Suppressor macrophage treated with lipopolysaccharide for 1 hour (primary cell): ENCODE data around the gene CDCA5.
"Not testable (repeated sequence)": the region's sequence is repeated elsewhere in the genome, so short reads cannot be mapped to it uniquely, and the experiment has no call there.

ENCODE experiments used
- DNase-seq, 3 donors: peaks; one replicate each; pipeline ENCODE4 v3.0.0-alpha.2; 2020 to 2022

Gene CDCA5

DNA sequence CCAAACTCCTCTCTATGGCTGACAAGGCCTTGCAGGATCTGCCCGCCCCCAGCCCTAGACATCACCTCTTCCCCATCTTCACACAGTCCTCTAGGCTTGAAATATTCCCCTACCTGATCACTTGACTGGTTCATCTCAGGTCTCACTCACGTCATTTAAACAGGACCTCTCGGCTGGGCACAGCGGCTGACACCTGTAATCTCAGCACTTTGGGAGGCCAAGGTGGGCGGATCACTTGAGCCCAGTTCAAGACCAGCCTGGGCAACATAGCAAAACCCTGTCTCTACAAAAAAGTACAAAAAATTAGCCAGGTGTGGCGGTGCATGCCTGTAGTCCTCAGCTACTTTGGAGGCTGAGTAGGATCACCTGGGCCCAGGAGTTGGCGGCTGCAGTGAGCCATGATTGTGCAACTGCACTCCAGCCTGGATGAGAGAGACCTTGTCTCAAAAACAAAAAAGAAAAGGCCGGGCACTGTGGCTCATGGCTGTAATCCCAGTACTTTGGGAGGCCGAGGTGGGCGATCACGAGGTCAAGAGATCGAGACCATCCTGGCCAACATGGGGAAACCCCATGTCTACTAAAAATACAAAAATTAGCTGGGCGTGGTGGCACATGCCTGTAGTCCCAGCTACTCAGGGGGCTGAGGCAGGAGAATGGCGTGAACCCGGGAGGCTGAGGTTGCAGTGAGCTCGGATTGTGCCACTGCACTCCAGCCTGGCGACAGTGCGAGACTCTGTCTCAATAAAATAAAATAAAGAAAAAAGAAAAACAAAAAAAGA, 35.2 kb upstream of the CDCA5 start:
- DNase-seq, result not testable (repeated sequence)

DNA sequence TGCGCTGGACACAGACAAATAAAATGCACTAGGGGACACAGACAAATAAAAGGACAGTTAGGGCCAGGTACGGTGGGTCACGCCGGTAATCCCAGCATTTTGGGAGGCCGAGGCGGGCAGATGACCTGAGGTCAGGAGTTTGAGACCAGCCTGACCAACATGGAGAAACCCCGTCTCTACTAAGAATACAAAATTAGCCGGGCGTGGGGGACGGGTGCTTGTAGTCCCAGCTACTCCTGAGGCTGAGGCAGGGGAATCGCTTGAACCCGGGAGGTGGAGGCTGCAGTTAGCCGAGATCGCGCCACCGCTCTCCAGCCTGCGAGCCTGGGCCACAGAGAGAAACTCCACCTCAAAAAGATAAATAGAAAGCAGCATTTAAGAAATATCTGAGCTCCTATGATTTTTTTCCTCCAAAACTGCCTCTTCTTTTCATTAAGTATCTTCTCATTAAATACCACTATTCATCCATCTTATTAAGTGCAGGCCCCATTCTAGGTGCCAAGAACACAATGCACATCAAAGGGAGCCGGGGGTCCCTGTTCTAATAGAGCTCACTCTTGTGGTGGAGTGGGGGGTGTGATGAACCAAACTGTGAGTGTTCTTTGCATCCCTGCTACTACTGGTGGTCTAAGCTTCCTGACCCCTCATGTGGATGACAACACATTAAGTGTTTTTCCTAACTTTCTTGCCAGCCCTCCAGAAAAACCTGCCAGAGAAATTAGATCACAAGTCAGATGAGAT, 34.4 kb upstream of the CDCA5 start:
- no peak for DNase-seq

DNA sequence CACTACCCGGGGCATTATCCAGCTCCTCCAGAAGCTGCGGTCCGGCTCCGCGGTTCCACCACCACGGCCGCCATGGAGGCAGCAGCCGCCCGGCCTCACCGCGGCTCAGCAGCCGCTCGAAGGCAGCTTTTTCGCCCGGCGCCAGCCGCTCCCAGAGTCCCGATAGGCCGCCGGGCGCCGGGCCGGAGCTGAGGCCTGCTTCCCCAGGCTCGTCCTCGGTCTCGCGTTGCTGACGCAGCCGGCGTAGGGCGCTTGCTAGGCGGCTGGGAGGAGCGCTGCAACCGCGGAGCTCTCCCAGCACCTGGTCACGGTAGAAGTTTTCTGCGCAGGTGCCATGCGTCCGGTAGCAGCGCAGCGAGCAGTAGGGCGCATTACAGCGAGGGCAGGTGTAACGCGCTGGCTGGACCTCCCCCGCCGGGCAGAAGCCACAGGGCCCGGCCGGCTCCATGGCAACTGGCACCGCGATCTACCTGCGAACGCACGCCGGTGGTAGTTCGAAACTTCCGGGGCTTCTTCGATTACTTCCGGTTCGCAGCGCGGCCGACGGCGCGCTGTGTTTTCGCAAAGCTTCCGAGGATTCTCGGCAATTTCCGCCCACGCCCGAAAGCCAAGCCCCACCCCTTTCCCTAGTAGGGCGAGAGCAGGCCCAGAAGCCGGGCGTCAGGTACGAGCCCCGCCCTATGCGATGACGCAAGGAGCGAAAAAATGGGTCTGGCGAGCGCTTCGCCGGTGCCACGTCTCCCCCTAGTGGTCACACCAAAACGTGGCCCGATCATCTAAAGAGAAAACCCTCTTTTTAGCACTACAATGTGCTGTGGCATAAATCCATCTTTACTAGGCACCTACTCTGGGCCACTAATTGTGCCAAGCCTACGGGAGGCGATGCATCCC, 33.6 kb upstream of the CDCA5 start, which contains the start of gene ZNHIT2:
TSS of gene ZNHIT2 (minus strand) at position 496 of the 891 bp plus-strand sequence. CDS start at position 448, 48 bp downstream.
- peak; percentile 100 for DNase-seq

DNA sequence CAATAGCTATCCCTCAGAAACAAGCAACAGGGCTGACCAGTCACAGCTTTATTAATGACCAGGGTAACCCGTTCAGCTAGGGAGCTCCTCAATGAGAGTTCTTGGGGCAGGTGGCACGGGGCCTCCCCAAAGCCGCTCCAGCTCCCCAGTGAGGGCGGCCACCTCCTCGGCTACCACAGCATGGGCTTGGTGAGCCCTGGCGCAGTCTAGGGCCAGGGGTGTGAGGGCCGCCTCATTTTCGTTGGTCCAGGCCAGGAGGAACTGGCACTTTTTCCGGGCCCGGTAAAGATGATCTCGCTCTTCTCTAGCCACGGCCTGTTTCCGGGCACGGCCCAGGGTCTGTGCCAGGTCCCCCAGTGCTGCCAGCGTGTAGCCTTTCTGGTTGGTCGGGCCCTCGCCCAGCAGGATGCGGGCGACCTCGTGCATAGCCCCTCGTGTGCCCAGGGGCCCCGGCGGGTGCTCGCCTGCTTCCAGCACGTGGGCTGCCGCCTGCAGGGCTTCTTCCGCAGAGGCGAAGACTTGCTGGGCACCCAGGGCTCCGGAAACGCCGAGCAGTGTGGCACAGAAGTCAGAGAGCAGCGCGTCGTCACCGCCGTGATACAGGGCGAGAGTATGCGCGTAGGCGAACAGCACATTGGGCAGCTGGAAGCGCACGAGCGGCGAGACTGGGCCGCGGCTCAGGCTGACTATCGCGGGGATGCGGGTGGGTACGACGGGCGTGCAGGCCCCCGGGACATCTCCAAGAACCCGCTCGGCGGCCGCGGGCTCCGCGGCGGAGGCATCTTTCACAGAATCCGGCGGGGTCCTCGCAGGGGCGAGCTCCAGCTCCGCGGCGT, 32.7 kb upstream of the CDCA5 start:
- DNase-seq, result peak; percentile 56 to 62 (median 61)

DNA sequence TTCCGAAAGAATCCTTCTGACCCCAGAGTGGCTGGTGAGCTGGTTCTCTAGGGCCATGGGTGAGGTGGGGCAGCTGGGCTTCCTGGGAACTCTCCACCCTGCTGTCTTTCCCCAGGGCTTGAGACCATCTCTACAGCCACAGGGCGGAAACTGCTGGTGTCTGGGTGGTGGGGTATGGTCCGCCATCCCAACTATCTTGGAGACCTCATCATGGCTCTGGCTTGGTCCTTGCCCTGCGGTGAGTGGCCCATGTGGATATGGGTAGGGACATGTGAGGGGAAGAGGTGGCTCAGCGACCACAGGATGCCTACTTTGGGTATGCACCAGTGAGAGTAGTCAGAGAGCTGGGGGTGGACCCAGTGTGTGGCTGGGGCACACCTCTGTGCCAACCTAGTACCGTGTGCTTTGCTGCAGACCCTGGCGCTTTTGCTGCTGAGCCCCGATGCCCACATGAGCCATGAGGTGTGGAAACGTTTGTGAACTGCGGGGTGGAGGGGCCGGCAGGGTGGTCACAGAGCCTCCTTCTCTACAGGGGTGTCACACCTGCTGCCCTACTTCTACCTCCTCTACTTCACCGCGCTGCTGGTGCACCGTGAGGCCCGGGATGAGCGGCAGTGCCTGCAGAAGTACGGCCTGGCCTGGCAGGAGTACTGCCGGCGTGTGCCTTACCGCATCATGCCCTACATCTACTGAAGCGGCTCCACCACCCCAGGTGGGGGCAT, 31.7 kb upstream of the CDCA5 start:
- DNase-seq, result no peak

DNA sequence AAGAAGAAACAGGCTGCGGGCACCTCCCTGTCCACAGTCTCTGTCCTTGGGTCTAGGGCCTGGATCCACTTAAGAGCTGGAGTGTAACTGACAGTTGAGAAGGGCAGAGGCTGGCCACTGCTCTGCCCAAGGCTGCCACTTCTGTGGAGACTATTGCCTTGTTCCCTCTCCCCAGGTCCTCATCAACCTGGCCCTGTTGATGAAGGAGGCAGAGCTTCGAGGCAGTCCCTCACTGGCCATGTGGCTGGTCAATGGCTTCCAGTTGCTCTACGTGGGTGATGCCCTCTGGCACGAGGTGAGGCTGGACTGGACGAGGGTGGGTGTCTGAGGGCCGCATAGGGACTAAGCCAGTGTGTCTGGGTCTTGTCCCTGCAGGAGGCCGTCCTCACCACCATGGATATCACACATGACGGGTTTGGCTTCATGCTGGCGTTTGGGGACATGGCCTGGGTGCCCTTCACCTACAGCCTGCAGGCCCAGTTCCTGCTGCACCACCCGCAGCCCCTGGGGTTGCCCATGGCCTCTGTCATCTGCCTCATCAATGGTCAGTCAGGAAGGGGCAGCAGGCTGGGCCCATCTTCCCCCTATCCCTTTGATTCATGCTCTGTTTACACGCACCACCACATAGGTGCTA, 30.8 kb upstream of the CDCA5 start:
- DNase-seq, result no peak

DNA sequence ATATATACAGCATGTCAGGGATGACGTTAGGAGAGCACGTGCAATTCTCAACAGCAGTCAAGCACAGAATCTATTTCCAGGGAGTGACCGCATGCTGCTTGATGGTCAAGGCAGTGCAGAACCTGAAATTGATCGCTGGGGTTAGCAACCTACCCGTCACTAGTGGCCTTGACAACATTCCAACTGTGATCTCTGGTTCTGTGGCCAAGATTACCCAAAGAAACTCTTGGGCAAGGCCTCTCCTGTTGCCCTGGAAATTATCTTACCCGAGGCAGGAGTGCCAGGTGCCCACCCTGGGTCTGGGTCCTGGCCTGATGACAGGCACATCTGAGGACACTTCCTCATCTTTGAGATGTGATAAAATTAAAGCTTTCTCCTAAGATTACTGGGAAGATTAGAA, 30.0 kb upstream of the CDCA5 start:
- no peak for DNase-seq

DNA sequence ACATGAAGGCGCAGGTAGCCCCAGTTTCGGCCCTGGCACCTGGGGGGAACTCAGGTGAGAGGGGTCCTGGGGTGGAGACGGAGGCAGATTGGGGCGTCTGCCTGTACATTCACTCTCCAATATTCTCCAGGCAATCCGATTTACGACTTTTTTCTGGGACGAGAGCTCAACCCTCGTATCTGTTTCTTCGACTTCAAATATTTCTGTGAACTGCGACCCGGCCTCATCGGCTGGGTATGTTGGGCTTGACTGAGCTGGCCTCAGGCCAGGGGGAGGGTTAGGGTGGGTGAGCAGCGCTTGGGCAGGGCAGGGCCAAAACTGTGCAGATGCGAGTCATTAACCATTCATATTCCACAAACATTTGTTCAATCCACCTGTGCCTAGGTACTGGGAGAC, 29.5 kb upstream of the CDCA5 start:
- no peak for DNase-seq

DNA sequence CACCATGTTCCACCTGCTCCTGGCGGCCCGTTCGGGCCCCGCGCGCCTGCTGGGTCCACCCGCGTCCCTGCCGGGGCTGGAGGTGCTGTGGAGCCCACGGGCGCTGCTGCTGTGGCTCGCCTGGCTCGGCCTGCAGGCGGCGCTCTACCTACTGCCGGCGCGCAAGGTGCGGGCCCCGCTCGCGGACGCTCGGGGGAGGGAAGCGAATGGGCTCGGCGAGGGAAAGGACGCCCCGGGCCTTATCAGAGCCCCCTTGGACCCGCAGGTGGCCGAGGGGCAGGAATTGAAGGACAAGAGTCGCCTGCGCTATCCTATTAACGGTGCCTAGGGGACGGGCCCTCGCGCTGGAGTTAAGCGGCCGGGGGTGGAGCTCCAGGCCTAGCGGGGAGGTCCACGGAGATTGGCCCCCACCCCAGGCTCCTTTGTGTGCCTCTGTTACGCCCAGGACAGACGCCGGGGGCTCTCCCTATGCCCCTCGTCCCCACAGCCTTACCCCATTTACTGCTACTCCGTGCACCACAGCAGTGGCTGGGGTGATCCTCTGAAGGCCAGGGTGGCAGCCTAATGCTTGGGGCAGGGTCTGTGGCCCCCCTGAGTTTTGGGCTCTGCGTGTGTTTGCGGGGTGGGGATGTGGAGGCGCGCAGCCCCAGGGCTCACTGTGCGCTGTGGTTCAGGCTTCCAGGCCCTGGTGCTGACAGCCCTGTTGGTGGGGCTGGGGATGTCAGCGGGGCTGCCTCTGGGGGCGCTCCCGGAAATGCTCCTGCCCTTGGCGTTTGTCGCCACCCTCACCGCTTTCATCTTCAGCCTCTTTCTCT, 28.9 kb upstream of the CDCA5 start:
- peak; percentile 65 to 86 (median 70) for DNase-seq

DNA sequence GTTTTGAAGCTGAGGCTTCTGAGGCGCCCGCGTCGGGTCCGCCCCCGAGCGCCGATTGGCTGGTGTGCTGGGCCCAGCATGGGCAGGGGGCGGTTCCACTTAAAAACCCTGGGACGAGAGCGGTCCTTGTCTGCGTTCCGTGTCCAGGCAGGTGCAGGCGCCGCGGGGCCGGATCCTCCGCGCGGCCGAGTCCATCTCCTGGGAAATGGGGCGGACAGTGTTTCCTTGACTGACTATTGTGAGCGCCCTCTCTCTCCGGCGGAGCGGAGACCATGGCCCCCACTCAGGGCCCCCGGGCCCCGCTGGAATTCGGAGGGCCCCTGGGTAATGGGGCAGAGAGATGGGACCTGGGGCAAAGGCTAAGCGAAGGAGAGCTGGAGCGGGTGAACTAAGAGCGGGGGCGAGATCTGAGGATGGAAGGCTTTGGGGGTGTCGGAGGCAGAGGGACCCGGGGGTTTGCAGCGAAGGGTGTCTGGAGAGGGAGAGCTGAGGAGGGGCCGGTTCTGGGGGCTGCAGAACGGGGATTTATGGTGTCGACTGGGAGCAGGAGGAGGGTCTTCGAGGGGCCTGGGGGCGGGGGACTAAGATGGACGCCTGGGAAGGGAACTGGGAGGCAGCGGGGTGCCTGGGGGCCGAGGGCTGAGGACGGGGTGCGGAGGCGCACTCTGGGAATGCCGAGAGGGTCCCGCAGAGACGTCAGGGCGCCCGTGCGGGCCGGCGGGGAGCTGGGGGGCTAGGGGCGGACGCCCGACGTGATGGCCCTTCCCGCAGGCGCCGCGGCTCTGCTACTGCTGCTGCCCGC, 28.1 kb upstream of the CDCA5 start, which contains the start of gene TM7SF2:
TSS of gene TM7SF2 (plus strand) at position 129 of the 802 bp plus-strand sequence. CDS start at position 273, 144 bp downstream.
- peak; percentile 94 to 99 (median 97) for DNase-seq

DNA sequence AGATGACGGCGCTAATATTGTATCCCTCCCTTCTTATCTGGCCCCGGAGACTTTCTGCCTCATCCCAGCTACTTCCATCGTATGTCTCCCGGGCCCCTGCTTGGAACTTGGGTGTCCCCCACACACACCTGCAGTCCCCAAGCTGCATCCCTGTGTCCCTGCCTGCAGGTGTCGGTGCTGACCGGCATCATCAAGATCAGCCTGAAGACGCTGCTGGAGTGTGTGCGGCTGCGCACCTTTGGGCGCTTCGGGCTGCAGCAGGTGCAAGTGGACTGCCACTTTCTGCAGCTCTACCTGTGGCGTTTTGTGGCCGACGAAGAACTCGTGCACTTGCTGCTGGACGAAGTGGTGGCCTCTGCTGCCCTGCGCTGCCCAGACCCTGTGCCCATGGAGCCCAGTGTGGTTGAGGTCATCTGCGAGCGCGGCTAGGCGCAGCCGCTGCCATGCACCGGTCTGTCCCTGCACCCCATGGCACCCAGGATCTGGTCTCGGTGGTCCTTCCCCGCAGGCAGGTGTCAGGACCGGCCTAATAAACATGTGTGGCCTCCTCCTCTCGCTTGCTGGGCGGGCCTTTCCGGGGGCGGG, 27.4 kb upstream of the CDCA5 start:
- no peak for DNase-seq

DNA sequence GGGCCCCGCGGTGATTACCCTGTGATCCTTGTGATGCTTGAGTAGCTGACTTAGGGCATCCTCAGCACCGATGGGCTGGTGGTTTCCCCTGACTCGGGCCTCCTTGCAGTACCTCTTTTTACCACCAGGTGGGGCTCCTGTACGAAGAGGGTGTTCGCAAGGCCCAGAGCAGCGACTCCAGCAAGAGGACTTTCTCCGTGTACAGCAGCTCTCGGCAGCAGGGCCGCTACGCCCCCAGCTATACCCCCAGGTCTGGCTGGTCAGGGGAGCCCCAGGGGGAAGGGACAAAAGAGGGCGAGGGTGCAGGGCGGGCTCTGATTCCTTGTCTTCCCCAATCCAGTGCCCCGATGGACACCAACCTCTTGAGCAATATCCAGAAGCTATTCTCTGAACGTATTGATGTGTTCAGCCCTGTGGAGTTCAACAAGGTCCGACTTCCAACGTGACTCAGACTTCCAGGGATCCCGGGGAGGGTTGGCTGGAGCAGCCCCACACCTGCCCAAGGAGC, 26.6 kb upstream of the CDCA5 start:
- DNase-seq, result peak; percentile 89 to 95 (median 93)

DNA sequence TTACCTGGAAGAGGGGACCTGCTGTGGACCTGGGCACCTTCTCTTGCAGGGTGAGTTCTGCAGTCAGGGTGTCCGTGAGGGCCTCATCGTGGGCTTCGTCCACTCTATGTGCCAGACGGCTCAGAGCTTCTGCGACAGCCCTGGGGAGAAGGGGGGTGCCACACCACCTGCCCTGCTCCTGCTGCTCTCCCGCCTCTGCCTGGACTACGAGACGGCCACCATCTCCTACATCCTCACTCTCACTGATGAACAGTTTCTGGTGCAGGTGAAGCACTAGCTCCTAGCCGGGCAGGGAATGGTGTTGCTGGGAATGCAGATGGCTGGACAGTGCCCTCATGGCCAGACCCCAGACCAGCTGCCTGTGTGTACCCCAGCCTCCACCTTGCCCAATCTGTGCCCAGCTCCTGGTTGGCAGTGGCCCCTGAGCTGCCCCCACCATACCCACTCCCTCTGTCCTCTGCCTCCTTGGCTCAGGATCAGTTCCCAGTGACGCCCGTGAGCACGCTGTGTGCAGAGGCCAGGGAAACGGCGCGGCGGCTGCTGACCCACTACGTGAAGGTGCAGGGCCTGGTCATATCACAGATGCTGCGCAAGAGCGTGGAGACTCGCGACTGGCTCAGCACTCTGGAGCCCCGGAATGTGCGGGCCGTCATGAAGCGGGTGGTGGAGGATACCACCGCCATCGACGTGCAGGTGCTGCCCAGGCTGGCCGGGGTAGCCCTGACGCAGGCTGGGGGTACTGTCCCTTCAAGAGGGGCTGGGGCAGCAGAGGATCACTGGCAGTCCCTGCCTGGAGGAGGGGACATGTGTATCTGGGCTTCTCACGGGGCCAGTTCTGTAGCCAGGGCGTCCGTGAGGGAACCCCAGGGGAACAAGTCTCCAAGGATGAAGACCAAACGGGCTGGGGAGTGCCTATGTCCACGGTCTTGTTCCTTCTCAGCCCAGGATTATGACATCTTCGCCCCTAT, 25.7 kb upstream of the CDCA5 start:
- DNase-seq, result no peak

DNA sequence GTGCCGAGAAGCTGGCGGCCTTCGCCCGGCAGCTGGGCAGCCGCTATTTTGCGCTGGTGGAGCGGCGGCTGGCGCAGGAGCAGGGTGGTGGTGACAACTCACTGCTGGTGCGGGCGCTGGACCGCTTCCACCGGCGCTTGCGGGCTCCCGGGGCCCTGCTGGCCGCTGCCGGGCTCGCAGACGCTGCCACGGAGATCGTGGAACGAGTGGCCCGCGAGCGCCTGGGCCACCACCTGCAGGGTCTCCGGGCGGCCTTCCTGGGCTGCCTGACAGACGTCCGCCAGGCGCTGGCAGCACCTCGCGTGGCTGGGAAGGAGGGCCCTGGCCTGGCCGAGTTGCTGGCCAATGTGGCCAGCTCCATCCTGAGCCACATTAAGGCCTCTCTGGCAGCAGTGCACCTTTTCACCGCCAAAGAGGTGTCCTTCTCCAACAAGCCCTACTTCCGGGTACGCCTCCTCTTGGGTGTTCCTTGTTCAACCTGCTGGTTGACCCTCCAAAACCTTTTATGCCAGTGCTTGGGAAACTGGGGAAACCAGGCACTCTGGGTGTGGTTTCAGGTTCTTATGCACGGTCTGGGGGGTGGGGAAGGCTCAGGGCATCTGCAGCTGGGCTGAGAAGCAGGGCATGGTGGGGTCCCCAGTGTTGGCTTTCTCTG, 24.8 kb upstream of the CDCA5 start:
- DNase-seq, result no peak

DNA sequence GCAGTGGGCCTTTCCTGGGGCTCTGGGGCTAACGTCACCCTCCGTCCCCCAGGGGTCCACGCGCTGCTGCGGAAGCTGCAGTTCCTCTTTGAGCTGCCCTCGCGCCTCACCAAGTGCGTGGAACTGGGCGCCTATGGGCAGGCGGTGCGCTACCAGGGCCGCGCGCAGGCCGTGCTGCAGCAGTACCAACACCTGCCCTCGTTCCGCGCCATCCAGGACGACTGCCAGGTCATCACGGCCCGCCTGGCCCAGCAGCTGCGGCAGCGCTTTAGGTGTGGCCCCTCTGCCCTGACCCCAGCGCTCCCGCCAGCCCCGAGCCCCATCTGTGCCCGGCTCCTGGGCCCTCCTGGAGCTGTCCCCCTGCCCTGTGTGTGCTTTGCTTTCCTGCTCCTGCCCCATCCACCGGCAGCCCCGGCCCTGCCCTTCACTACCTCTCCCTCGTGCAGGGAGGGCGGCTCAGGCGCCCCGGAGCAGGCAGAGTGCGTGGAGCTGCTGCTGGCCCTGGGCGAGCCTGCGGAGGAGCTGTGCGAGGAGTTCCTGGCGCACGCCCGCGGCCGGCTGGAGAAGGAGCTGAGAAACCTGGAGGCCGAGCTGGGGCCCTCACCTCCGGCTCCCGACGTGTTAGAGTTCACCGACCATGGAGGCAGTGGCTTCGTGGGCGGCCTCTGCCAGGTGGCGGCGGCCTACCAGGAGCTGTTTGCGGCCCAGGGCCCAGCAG, 24.1 kb upstream of the CDCA5 start:
- no peak for DNase-seq

DNA sequence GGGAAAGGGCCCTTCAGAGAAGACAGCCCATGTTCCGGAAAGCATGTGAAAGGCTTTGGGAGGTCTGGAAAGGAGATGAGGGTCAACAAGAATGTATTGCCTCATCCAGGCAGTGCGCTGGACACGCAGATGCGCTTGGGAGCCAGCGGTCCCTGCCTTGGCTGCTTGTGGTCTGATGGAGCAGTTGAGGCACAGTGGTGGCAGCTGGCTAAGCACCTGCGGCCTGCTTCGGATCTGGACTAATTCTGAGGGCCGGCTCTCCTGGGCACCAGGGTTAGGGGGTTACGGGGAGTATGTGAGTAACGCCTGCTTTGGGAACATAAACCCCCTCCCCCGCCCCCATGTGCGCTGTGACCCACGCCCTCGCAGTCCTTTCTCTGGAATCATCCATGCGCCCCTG, 23.2 kb upstream of the CDCA5 start:
- no peak for DNase-seq
